ENCODE results near the gene PLXDC2. TPM values are rescaled to one million over a fixed set of nuclear protein-coding genes. Genes with fewer than 3 reads are reported as not detected.
A peak's percentile ranks its signal among the peaks of the same experiment; 100 is the strongest.

PLXDC2 gene
- total and polyA plus RNA-seq, 2 experiments from 2014 or later, result 13.5 to 19.4 TPM

DNA sequence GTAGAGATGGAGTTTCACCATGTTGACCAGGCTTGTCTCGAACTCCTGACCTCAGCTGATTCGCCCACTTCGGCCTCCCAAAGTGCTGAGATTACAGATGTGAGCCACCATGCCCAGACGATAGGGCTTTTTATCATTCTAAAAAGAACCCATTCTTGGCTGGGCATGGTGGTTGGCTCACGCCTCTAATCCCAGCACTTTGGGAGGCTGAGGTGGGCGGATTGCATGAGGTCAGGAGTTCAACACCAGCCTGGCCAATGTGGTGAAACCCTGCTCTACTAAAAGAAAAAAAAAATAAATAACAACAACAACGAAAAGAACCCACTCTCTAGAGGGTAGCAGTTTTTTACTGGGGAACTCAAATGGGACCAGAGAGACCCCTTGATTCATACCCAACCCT lies 112.7 kb downstream of the PLXDC2 start (continued):
- TF ChIP-seq, protein P1, sequence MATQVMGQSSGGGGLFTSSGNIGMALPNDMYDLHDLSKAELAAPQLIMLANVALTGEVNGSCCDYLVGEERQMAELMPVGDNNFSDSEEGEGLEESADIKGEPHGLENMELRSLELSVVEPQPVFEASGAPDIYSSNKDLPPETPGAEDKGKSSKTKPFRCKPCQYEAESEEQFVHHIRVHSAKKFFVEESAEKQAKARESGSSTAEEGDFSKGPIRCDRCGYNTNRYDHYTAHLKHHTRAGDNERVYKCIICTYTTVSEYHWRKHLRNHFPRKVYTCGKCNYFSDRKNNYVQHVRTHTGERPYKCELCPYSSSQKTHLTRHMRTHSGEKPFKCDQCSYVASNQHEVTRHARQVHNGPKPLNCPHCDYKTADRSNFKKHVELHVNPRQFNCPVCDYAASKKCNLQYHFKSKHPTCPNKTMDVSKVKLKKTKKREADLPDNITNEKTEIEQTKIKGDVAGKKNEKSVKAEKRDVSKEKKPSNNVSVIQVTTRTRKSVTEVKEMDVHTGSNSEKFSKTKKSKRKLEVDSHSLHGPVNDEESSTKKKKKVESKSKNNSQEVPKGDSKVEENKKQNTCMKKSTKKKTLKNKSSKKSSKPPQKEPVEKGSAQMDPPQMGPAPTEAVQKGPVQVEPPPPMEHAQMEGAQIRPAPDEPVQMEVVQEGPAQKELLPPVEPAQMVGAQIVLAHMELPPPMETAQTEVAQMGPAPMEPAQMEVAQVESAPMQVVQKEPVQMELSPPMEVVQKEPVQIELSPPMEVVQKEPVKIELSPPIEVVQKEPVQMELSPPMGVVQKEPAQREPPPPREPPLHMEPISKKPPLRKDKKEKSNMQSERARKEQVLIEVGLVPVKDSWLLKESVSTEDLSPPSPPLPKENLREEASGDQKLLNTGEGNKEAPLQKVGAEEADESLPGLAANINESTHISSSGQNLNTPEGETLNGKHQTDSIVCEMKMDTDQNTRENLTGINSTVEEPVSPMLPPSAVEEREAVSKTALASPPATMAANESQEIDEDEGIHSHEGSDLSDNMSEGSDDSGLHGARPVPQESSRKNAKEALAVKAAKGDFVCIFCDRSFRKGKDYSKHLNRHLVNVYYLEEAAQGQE (IDR thresholded peaks at IDR 0.05; ENCODE audit: unreplicated experiment), result no peak
- TF ChIP-seq ZNF114 (CRISPR knock-in tag; IDR thresholded peaks at IDR 0.05) (no peak), POLR2AphosphoS5 (IDR thresholded peaks at IDR 0.05; ENCODE audit: low read depth) (no peak), EZH2phosphoT487 (IDR thresholded peaks at IDR 0.05; ENCODE audit: unreplicated experiment) (no peak), NANOG (IDR thresholded peaks at IDR 0.05; ENCODE audit: borderline replicate concordance) (no peak), ZNF331 (CRISPR knock-in tag; IDR thresholded peaks at IDR 0.05; ENCODE audit: low read depth) (no peak), EZH2 (IDR thresholded peaks at IDR 0.05; ENCODE audit: low read depth, unreplicated experiment) (no peak), JUNB (IDR thresholded peaks at IDR 0.05; ENCODE audit: unreplicated experiment) (no peak), STAT1 (IDR thresholded peaks at IDR 0.05; ENCODE audit: unreplicated experiment) (no peak)
- TF ChIP-seq, protein P2, sequence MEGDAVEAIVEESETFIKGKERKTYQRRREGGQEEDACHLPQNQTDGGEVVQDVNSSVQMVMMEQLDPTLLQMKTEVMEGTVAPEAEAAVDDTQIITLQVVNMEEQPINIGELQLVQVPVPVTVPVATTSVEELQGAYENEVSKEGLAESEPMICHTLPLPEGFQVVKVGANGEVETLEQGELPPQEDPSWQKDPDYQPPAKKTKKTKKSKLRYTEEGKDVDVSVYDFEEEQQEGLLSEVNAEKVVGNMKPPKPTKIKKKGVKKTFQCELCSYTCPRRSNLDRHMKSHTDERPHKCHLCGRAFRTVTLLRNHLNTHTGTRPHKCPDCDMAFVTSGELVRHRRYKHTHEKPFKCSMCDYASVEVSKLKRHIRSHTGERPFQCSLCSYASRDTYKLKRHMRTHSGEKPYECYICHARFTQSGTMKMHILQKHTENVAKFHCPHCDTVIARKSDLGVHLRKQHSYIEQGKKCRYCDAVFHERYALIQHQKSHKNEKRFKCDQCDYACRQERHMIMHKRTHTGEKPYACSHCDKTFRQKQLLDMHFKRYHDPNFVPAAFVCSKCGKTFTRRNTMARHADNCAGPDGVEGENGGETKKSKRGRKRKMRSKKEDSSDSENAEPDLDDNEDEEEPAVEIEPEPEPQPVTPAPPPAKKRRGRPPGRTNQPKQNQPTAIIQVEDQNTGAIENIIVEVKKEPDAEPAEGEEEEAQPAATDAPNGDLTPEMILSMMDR (conservative IDR thresholded peaks at IDR 0.05; ENCODE audit: low read depth in 2 of 2), result no peak

DNA sequence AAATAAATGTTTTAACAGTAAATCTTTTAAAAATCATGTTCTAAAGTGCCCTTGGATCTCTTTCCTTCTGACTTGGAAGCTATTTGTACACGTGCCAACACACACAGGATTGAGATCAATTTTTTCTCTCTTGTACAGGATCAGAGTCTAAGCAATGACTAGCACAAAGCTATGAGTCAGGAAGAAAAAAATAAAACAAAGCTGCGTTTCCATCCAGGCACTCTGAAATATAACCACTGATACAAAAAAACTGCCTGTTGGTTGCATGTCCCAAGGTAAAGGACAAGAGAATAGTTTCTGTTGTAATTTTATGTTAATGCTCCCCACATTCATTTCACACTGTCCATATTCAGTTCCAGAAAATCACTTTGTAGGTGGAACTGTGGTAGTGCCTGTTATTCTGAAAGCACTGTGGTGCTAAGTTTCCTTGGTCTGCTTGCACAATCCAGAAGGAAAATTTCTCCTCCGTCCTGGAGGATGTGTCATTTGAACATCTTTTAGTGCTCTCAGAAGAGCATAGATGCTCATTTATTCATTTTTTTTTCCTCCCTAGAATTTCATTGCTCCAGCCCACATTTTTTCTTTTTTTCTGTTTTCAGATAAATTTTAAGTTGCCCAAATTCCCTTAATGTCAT lies 113.4 kb downstream of the PLXDC2 start:
- peak overlapping the region; percentile 21 for H3K27ac Mint-ChIP-seq
- no peak overlapping the region for H3K27ac ChIP-seq (ENCODE audit: low read depth)
- no peak for TF ChIP-seq EZH2phosphoT487 (IDR thresholded peaks at IDR 0.05; ENCODE audit: unreplicated experiment)
- TF ChIP-seq ZNF114 (CRISPR knock-in tag; IDR thresholded peaks at IDR 0.05), result no peak
- TF ChIP-seq, protein P1 (IDR thresholded peaks at IDR 0.05; ENCODE audit: unreplicated experiment), result no peak
- no peak for TF ChIP-seq JUNB (IDR thresholded peaks at IDR 0.05; ENCODE audit: unreplicated experiment)
- no peak for TF ChIP-seq STAT1 (IDR thresholded peaks at IDR 0.05; ENCODE audit: unreplicated experiment)
- no peak for TF ChIP-seq POLR2AphosphoS5 (IDR thresholded peaks at IDR 0.05; ENCODE audit: low read depth)
- TF ChIP-seq ZNF331 (CRISPR knock-in tag; IDR thresholded peaks at IDR 0.05; ENCODE audit: low read depth), result no peak
- no peak for TF ChIP-seq NANOG (IDR thresholded peaks at IDR 0.05; ENCODE audit: borderline replicate concordance)
- no peak for TF ChIP-seq CREB1 (CRISPR knock-in tag; IDR thresholded peaks at IDR 0.05; ENCODE audit: low read depth)

More for the DNA sequence above, 113.4 kb downstream of the PLXDC2 start:
- no peak overlapping the region for H2AFZ ChIP-seq
- Mint-ChIP-seq H3K36me3 (ENCODE audit: low read depth) (peaks cover 8% of the 10 kb centered on the region; the same call in 2 of the 3 replicates), H3K4me3 (no peak overlapping the region), H3K9me3 (no peaks in the 10 kb centered on the region), H3K4me1 (peaks cover 46% of the 10 kb centered on the region), H3K27me3 (ENCODE audit: insufficient read depth, low read depth, poor library complexity) (peaks cover 6% of the 10 kb centered on the region)
- peaks cover 81% of the 10 kb centered on the region for H3K79me2 ChIP-seq (replicated peaks; ENCODE audit: insufficient read depth)
- no peaks in the 10 kb centered on the region for H3K27me3 ChIP-seq (ENCODE audit: insufficient read depth)
- ATAC-seq (no peak), DNase-seq (ENCODE audit: low spot score) (no peak)
- peaks cover 27% of the 10 kb centered on the region for H3K4me1 ChIP-seq (ENCODE audit: insufficient read depth)
- H4K20me1 ChIP-seq (replicated peaks; ENCODE audit: insufficient read depth), result peaks cover 4% of the 10 kb centered on the region; the same call in 1 of the 2 replicates
- H3F3A ChIP-seq (replicated peaks; ENCODE audit: low read depth), result no peaks in the 10 kb centered on the region
- H3K4me2 ChIP-seq, result no peak overlapping the region
- no peak overlapping the region for H3K4me3 ChIP-seq
- H3K9me2 ChIP-seq (ENCODE audit: insufficient read depth), result no peaks in the 10 kb centered on the region
- no peaks in the 10 kb centered on the region for H3K36me3 ChIP-seq (ENCODE audit: insufficient read depth)
